SU-DHL-6 (cell line): ENCODE measurements around the gene COL23A1.

Source experiments
- H2AFZ ChIP-seq: fragments of 200-600 bp; sonication (generic); 2 replicates; pipeline ENCODE4 v1.6.1; 2014; ENCODE audit warnings: low read depth, mild to moderate bottlenecking, moderate library complexity, mixed read lengths, antibody characterized with exemption, low read length; ENCODE audit not compliant: severe bottlenecking
- H3F3A ChIP-seq: fragments of 200-600 bp; shearing (Covaris generic); 2 replicates; pipeline ENCODE4 v1.6.0; 2016; ENCODE audit warnings: antibody characterized with exemption, mild to moderate bottlenecking; ENCODE audit not compliant: insufficient read depth
- H3K27ac ChIP-seq: fragments of 200-600 bp; sonication (generic); 2 replicates; pipeline ENCODE4 v1.5.1; 2016; ENCODE audit warnings: low read depth, mild to moderate bottlenecking, low read length, moderate library complexity, mixed read lengths
- H3K27me3 ChIP-seq: fragments of 200-600 bp; sonication (generic), shearing (Covaris generic); 2 replicates; pipeline ENCODE4 v1.6.0; 2014; ENCODE audit warnings: mild to moderate bottlenecking, low read length
- H3K36me3 ChIP-seq: fragments of 200-600 bp; sonication (generic); 2 replicates; pipeline ENCODE4 v1.6.1; 2014; ENCODE audit warnings: mild to moderate bottlenecking, low read length, mixed read lengths
- H3K4me2 ChIP-seq: fragments of 300-600, 200-600 bp; shearing (Covaris generic), sonication (generic); 2 replicates; pipeline ENCODE4 v1.6.0; 2014; ENCODE audit warnings: low read length, low read depth, mild to moderate bottlenecking; ENCODE audit not compliant: poor library complexity, severe bottlenecking
- H3K4me3 ChIP-seq: fragments of 200-600 bp; sonication (generic); 2 replicates; pipeline ENCODE4 v1.5.1; 2014; ENCODE audit warnings: antibody characterized with exemption, low read length, mild to moderate bottlenecking, mixed read lengths; ENCODE audit not compliant: insufficient read depth, poor library complexity, severe bottlenecking
- H3K79me2 ChIP-seq: fragments of 200-600 bp; sonication (generic); 2 replicates; pipeline ENCODE4 v1.6.1; 2014; ENCODE audit warnings: mild to moderate bottlenecking, low read length, moderate library complexity; ENCODE audit not compliant: insufficient read depth
- H3K9ac ChIP-seq: fragments of 200-600 bp; sonication (generic); 2 replicates; pipeline ENCODE4 v1.7.0; 2014; ENCODE audit warnings: mild to moderate bottlenecking, low read length
- H3K9me2 ChIP-seq: fragments of 200-600 bp; sonication (generic); replicated peaks from 2 replicates; pipeline ENCODE4 v1.6.1; 2014; ENCODE audit warnings: low read length; ENCODE audit not compliant: insufficient read depth
- H3K9me3 ChIP-seq: fragments of 200-600 bp; sonication (generic); 2 replicates; pipeline ENCODE4 v1.6.1; 2014; ENCODE audit warnings: low read length, mixed read lengths; ENCODE audit not compliant: insufficient read depth
- H4K20me1 ChIP-seq: fragments of 200-600 bp; sonication (generic); 2 replicates; pipeline ENCODE4 v1.6.1; 2014; ENCODE audit warnings: low read depth, mild to moderate bottlenecking, antibody characterized with exemption, low read length, moderate library complexity, mixed read lengths
- EZH2phosphoT487 ChIP-seq: fragments of 200-600 bp; sonication (generic), shearing (Covaris generic); conservative IDR thresholded peaks from 2 replicates; pipeline ENCODE4 v1.6.1; 2018; ENCODE audit warnings: mild to moderate bottlenecking, antibody characterized with exemption, low read length, moderate library complexity, mixed read lengths
- TF ChIP-seq, protein P1 (sequence below): fragments of 200-600 bp; sonication (generic); IDR thresholded peaks from one replicate; pipeline ENCODE4 v1.5.1; 2017; ENCODE audit warnings: antibody characterized with exemption, mild to moderate bottlenecking, low read length, moderate library complexity; ENCODE audit not compliant: insufficient read depth, poor library complexity, severe bottlenecking

COL23A1 gene

DNA sequence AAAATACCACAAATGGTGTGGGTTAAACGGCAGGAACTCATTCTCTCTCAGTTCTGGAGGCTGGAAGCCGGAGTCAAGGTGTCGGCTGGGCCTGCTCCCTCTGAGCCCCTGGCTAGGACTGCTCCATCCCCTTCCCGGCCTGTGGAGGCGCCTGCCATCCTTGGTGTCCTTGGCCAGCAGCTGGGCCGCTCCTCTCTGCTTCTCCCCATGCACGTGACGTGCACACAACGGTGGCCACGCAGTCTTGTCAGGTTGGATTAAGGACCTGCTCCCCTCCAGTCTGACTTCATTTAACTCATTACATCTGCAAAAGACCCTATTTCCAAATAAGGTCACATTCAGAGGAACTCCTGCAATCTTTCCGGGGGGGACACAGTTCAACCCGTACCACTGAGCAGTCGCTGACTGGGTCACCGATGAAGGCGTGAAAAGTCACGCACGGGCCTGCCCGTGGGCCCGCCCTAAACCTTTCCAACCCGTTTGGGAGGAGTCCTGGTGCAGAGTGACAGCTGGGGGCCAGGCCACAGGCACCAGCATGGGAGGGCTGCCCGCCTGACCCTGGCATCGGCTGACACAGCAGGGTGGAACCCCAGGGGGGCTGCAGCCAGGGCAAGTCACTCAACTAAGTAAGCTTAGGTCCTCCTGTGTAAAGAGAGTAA is 135.2 kb downstream of the COL23A1 start:
- Histone ChIP-seq H3K9me2 (no peaks in the 10 kb centered on the region), H3K9ac (no peak overlapping the region), H3K36me3 (no peaks in the 10 kb centered on the region), H4K20me1 (no peaks in the 10 kb centered on the region), H3K4me2 (no peak overlapping the region), H3K9me3 (no peaks in the 10 kb centered on the region), H3K4me3 (no peak overlapping the region), H3K79me2 (no peaks in the 10 kb centered on the region), H2AFZ (no peak overlapping the region), H3K27me3 (no peaks in the 10 kb centered on the region), H3F3A (no peaks in the 10 kb centered on the region), H3K27ac (no peak overlapping the region)
- TF ChIP-seq, protein P1, sequence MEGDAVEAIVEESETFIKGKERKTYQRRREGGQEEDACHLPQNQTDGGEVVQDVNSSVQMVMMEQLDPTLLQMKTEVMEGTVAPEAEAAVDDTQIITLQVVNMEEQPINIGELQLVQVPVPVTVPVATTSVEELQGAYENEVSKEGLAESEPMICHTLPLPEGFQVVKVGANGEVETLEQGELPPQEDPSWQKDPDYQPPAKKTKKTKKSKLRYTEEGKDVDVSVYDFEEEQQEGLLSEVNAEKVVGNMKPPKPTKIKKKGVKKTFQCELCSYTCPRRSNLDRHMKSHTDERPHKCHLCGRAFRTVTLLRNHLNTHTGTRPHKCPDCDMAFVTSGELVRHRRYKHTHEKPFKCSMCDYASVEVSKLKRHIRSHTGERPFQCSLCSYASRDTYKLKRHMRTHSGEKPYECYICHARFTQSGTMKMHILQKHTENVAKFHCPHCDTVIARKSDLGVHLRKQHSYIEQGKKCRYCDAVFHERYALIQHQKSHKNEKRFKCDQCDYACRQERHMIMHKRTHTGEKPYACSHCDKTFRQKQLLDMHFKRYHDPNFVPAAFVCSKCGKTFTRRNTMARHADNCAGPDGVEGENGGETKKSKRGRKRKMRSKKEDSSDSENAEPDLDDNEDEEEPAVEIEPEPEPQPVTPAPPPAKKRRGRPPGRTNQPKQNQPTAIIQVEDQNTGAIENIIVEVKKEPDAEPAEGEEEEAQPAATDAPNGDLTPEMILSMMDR, result no peak
- no peak for TF ChIP-seq EZH2phosphoT487

DNA sequence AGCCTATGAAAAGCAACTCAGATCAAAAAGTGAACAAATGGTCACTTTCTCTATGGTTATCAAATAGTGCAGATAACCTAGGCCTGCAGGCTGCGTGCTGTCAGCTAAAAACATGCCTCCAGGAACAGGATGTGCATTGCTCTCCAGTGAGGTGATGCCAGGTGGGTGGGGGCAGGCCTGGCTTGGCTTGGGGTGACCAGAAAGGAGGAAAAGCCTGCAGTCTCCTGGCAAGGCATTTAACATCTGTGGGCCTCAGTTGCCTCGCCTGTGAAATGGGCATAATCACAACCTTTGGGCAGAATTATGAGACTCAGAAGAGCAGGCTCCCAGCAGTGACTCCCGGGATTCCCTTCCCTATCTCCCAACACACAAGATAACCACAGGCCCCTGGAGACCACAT is 135.9 kb downstream of the COL23A1 start:
- no peak for TF ChIP-seq EZH2phosphoT487
- TF ChIP-seq, protein P1, result no peak
- Histone ChIP-seq H3K27me3 (no peaks in the 10 kb centered on the region), H3K9me3 (no peaks in the 10 kb centered on the region), H4K20me1 (no peaks in the 10 kb centered on the region), H3K27ac (no peak overlapping the region), H3K4me2 (no peak overlapping the region), H3K9ac (no peak overlapping the region), H3K9me2 (no peaks in the 10 kb centered on the region), H3K79me2 (no peaks in the 10 kb centered on the region), H2AFZ (no peak overlapping the region), H3F3A (no peaks in the 10 kb centered on the region), H3K36me3 (no peaks in the 10 kb centered on the region), H3K4me3 (no peak overlapping the region)

DNA sequence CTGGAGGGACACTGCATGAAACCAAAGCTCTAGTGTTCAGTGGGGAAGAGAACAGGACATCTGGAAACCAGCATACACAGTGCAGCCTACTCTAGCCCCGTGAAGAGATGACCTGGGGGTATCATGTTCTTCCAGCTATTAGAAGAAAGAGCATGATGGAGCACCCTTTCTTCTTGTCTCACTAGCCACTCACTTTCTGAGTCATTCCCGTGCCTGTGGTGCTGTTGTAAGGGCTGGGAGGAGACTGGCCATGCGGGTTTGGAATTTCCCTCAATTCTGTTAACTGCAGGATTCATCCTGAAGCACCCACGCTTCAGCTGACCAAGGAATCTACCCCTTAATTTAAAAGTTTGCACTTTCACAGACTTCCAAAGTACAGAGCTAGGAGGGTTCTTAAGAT is 137.0 kb downstream of the COL23A1 start:
- H3K4me3 ChIP-seq, result no peak overlapping the region
- H3K79me2 ChIP-seq, result no peaks in the 10 kb centered on the region
- no peak for TF ChIP-seq EZH2phosphoT487
- H2AFZ ChIP-seq, result no peak overlapping the region
- H3K9me2 ChIP-seq, result no peaks in the 10 kb centered on the region
- no peaks in the 10 kb centered on the region for H3F3A ChIP-seq
- H3K4me2 ChIP-seq, result no peak overlapping the region
- no peak overlapping the region for H3K9ac ChIP-seq
- no peaks in the 10 kb centered on the region for H3K27me3 ChIP-seq
- no peak overlapping the region for H3K27ac ChIP-seq
- no peaks in the 10 kb centered on the region for H3K9me3 ChIP-seq
- H3K36me3 ChIP-seq, result no peaks in the 10 kb centered on the region
- no peaks in the 10 kb centered on the region for H4K20me1 ChIP-seq

DNA sequence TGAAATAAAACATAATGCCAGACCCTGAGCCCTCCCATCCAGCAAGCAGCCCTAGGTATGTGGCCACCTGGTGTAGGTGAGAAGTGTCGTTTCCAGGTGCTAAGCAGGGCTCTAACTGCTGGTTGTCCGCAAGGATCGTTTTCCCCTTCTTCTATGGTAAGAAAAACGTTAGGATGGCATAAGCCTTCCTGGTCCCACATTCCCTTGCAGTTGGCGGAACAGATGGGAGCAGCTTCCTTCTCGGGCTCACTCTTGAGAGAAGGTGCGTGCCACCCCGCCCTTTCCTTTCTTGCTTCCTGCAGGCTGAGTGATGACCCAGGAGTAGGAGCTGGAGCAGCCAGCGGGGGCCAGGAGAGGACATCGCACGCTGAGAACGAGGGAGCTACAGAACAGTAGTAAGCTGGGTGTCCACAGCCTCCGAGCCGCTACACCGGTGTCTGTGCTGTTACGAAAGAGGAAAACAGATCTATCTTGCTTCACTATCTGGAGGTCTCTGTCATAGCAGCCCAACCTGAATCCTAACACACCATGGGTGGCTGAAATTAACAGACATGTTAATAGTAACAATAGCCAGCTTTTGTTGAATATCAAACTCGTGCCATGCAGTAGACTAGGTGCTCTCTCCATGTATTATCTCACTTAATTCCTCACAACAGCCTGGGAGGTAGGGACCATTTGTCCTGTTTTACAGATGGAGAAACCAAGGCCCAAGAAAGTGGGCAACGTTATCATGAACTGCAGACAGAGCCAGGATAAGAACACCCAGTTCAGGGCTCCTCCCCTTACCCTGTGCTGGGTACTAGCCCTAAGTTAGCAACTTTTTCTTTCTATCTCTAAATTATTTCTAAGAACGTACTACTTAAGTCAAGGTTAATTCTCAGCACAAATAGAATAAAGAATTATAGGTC is 139.8 kb downstream of the COL23A1 start:
- Histone ChIP-seq H3F3A (no peaks in the 10 kb centered on the region), H3K79me2 (no peaks in the 10 kb centered on the region), H4K20me1 (no peaks in the 10 kb centered on the region), H3K4me2 (no peak overlapping the region), H3K9ac (no peak overlapping the region), H3K9me2 (no peaks in the 10 kb centered on the region), H3K4me3 (no peak overlapping the region), H3K27me3 (no peaks in the 10 kb centered on the region), H3K27ac (no peak overlapping the region), H2AFZ (no peak overlapping the region), H3K36me3 (no peaks in the 10 kb centered on the region), H3K9me3 (no peaks in the 10 kb centered on the region)
- TF ChIP-seq, protein P1, result no peak
- no peak for TF ChIP-seq EZH2phosphoT487
